ENCODE measurements around the gene TRAPPC5.

The TRAPPC5 gene

GRCh38 chr19:7699003-7699402 is 18.4 kb downstream of the TRAPPC5 start:
- DNase-seq (ENCODE audit: low read depth in 1 of 2, low spot score in 1 of 2), result no peak

- no peak for DNase-seq (ENCODE audit: low read depth in 1 of 2, low spot score in 1 of 2)
These were observed 19.1 kb downstream of the TRAPPC5 start for GRCh38 chr19:7699417-7700401.

GRCh38 chr19:7701049-7701653 is 20.5 kb downstream of the TRAPPC5 start:
- no peak for DNase-seq (ENCODE audit: low read depth in 1 of 2, low spot score in 1 of 2)

- no peak for DNase-seq (ENCODE audit: low read depth in 1 of 2, low spot score in 1 of 2)
These were observed 21.2 kb downstream of the TRAPPC5 start, which contains the start of gene FCER2 for GRCh38 chr19:7701654-7702457. FCER2 (minus strand) TSS chr19:7702131; CDS start chr19:7699760, 2,371 bp downstream.

- DNase-seq (ENCODE audit: low read depth in 1 of 2, low spot score in 1 of 2), result no peak
These were observed 22.7 kb downstream of the TRAPPC5 start for GRCh38 chr19:7703332-7703731.

- DNase-seq (ENCODE audit: low read depth in 1 of 2, low spot score in 1 of 2), result no peak
These were observed 23.8 kb downstream of the TRAPPC5 start for GRCh38 chr19:7704280-7705060.

- peak; percentile 48 to 52 for DNase-seq (ENCODE audit: low read depth in 1 of 2, low spot score in 1 of 2)
These were observed 25.0 kb downstream of the TRAPPC5 start for GRCh38 chr19:7705387-7706187.

GRCh38 chr19:7706188-7706954 is 25.7 kb downstream of the TRAPPC5 start:
- no peak for DNase-seq (ENCODE audit: low read depth in 1 of 2, low spot score in 1 of 2)

- no peak for DNase-seq (ENCODE audit: low read depth in 1 of 2, low spot score in 1 of 2)
These were observed 26.4 kb downstream of the TRAPPC5 start for GRCh38 chr19:7706955-7707456.

- DNase-seq (ENCODE audit: low read depth in 1 of 2, low spot score in 1 of 2), result no peak
These were observed 29.4 kb downstream of the TRAPPC5 start for GRCh38 chr19:7709932-7710460.

GRCh38 chr19:7710616-7711015 is 30.0 kb downstream of the TRAPPC5 start:
- DNase-seq (ENCODE audit: low read depth in 1 of 2, low spot score in 1 of 2), result no peak

- DNase-seq (ENCODE audit: low read depth in 1 of 2, low spot score in 1 of 2), result no peak
These were observed 35.0 kb downstream of the TRAPPC5 start for GRCh38 chr19:7715671-7716070.

- no peak for DNase-seq (ENCODE audit: low read depth in 1 of 2, low spot score in 1 of 2)
These were observed 36.1 kb downstream of the TRAPPC5 start for GRCh38 chr19:7716762-7717161.

GRCh38 chr19:7718668-7719067 is 38.0 kb downstream of the TRAPPC5 start:
- no peak for DNase-seq (ENCODE audit: low read depth in 1 of 2, low spot score in 1 of 2)

GRCh38 chr19:7720351-7720750 is 39.7 kb downstream of the TRAPPC5 start:
- DNase-seq (ENCODE audit: low read depth in 1 of 2, low spot score in 1 of 2), result no peak

GRCh38 chr19:7722231-7722651 is 41.6 kb downstream of the TRAPPC5 start:
- DNase-seq (ENCODE audit: low read depth in 1 of 2, low spot score in 1 of 2), result no peak

- DNase-seq (ENCODE audit: low read depth in 1 of 2, low spot score in 1 of 2), result no peak
These were observed 45.2 kb downstream of the TRAPPC5 start for GRCh38 chr19:7725791-7726190.

GRCh38 chr19:7729211-7729610 is 48.6 kb downstream of the TRAPPC5 start:
- no peak for DNase-seq (ENCODE audit: low read depth in 1 of 2, low spot score in 1 of 2)

Data from activated T-helper 1 cell treated with anti-CD3 and anti-CD28 coated beads, Interleukin-2, amount 50 U/mL, for 16 hours (primary cell).